Natural killer cell treated with Interleukin-12 subunit alpha and Interleukin-12 subunit beta and Interleukin-15 and Interleukin-18, amount 100 ng/mL, for 72 hours (primary cell): ENCODE results near the gene KSR2. TPM values are rescaled to one million over a fixed set of nuclear protein-coding genes. Genes with fewer than 3 reads are reported as not detected.

ENCODE experiments used
- ATAC-seq, 2 donors: fragments of 150-1000 bp; cut with Tn5 transposase in 1 of 2; sonication (Bioruptor Pico), chemical (Tn5 transposase) in 1 of 2; 2 replicates each; pipeline ENCODE4 v1.10.0; 2021
- DNase-seq: peaks from one replicate; pipeline ENCODE4 v3.0.0; 2022; ENCODE audit warnings: low spot score
- H3K27ac Mint-ChIP-seq, 2 donors: 1 replicate in 1 of 2; 2 replicates in 1 of 2; pipeline ENCODE4 v1.8.0; 2022; ENCODE audit warnings: mixed read lengths in 2 of 2, mild to moderate bottlenecking in 1 of 2, moderate library complexity in 1 of 2
- H3K27me3 Mint-ChIP-seq, 2 donors: 1 replicate in 1 of 2; 2 replicates in 1 of 2; pipeline ENCODE4 v1.8.0; 2022; ENCODE audit warnings: mixed read lengths in 2 of 2
- H3K36me3 Mint-ChIP-seq: one replicate; pipeline ENCODE4 v1.8.0; 2022; ENCODE audit warnings: mixed read lengths
- H3K4me1 Mint-ChIP-seq, 2 donors: 1 replicate in 1 of 2; 2 replicates in 1 of 2; pipeline ENCODE4 v1.8.0; 2022; ENCODE audit warnings: low read depth in 2 of 2, mixed read lengths in 2 of 2, mild to moderate bottlenecking in 1 of 2
- H3K4me3 Mint-ChIP-seq: one replicate; pipeline ENCODE4 v1.8.0; 2022; ENCODE audit warnings: mixed read lengths
- H3K9me3 Mint-ChIP-seq: 2 replicates; pipeline ENCODE4 v1.8.0; 2022; ENCODE audit warnings: mixed read lengths
- total RNA-seq, 2 donors: library from RNA; stranded (reverse); gene quantifications; one replicate each; pipeline ENCODE4 v1.2.3, GENCODE V29; 2022

KSR2 gene
- total RNA-seq, 2 donors from 2014 or later: not detected

GRCh38 chr12:117933545-117933944, 35.2 kb downstream of the KSR2 start:
- no peaks in the 10 kb centered on the region for H3K4me1 Mint-ChIP-seq
- H3K4me3 Mint-ChIP-seq: no peak overlapping the region
- DNase-seq (no peak), ATAC-seq (no peak)
- H3K27ac Mint-ChIP-seq: no peak overlapping the region
- no peaks in the 10 kb centered on the region for H3K36me3 Mint-ChIP-seq
- no peaks in the 10 kb centered on the region for H3K27me3 Mint-ChIP-seq
- H3K9me3 Mint-ChIP-seq: no peaks in the 10 kb centered on the region

- Mint-ChIP-seq H3K9me3 (no peaks in the 10 kb centered on the region), H3K36me3 (no peaks in the 10 kb centered on the region), H3K4me1 (no peaks in the 10 kb centered on the region), H3K27me3 (peaks cover 15 to 29% of the 10 kb centered on the region in 2 donors), H3K27ac (no peak overlapping the region), H3K4me3 (no peak overlapping the region)
- DNase-seq: no peak
- ATAC-seq: no peak
Observed at GRCh38 chr12:117926391-117926899, 42.3 kb downstream of the KSR2 start.

- Mint-ChIP-seq H3K27ac (no peak overlapping the region), H3K27me3 (peaks cover 17 to 31% of the 10 kb centered on the region in 2 donors), H3K36me3 (no peaks in the 10 kb centered on the region), H3K4me3 (no peak overlapping the region), H3K9me3 (no peaks in the 10 kb centered on the region), H3K4me1 (no peaks in the 10 kb centered on the region)
- DNase-seq (no peak), ATAC-seq (no peak)
Observed at GRCh38 chr12:117921929-117922777, 46.6 kb downstream of the KSR2 start.

- ATAC-seq (no peak), DNase-seq (no peak)
- Mint-ChIP-seq H3K4me1 (no peaks in the 10 kb centered on the region), H3K27me3 (peaks cover 13 to 25% of the 10 kb centered on the region in 2 donors), H3K27ac (no peak overlapping the region), H3K9me3 (no peaks in the 10 kb centered on the region), H3K4me3 (no peak overlapping the region), H3K36me3 (no peaks in the 10 kb centered on the region)
Observed at GRCh38 chr12:117919479-117919878, 49.3 kb downstream of the KSR2 start.

- ATAC-seq (no peak), DNase-seq (no peak)
- H3K4me3 Mint-ChIP-seq: no peak overlapping the region
Observed at GRCh38 chr12:117914686-117915085, 54.1 kb downstream of the KSR2 start.

GRCh38 chr12:117912756-117913155, 56.0 kb downstream of the KSR2 start:
- Mint-ChIP-seq H3K36me3 (peaks cover 12% of the 10 kb centered on the region), H3K27me3 (peaks cover 9 to 25% of the 10 kb centered on the region in 2 donors), H3K9me3 (peaks cover 5% of the 10 kb centered on the region), H3K27ac (no peak overlapping the region), H3K4me3 (no peak overlapping the region), H3K4me1 (no peaks in the 10 kb centered on the region)
- no peak for DNase-seq
- ATAC-seq: no peak

More at GRCh38 chr12:117914686-117915085, 54.1 kb downstream of the KSR2 start:
- Mint-ChIP-seq H3K9me3 (peaks cover 5% of the 10 kb centered on the region), H3K36me3 (peaks cover 12% of the 10 kb centered on the region), H3K27ac (no peak overlapping the region), H3K27me3 (peaks cover 2 to 25% of the 10 kb centered on the region in 2 donors), H3K4me1 (no peaks in the 10 kb centered on the region)

GRCh38 chr12:117908411-117908810, 60.4 kb downstream of the KSR2 start:
- no peaks in the 10 kb centered on the region for H3K4me1 Mint-ChIP-seq
- no peak overlapping the region for H3K4me3 Mint-ChIP-seq
- H3K36me3 Mint-ChIP-seq: peaks cover 12% of the 10 kb centered on the region
- H3K27me3 Mint-ChIP-seq: peaks cover 9 to 23% of the 10 kb centered on the region in 2 donors
- ATAC-seq (no peak), DNase-seq (no peak)
- H3K9me3 Mint-ChIP-seq: peaks cover 5% of the 10 kb centered on the region
- H3K27ac Mint-ChIP-seq: no peak overlapping the region

GRCh38 chr12:117907108-117907689, 61.6 kb downstream of the KSR2 start:
- DNase-seq (no peak), ATAC-seq (no peak)
- peaks cover 12% of the 10 kb centered on the region for H3K36me3 Mint-ChIP-seq
- peaks cover 9 to 15% of the 10 kb centered on the region in 2 donors for H3K27me3 Mint-ChIP-seq
- no peak overlapping the region for H3K27ac Mint-ChIP-seq
- H3K4me3 Mint-ChIP-seq: no peak overlapping the region
- H3K4me1 Mint-ChIP-seq: no peaks in the 10 kb centered on the region
- peaks cover 5% of the 10 kb centered on the region for H3K9me3 Mint-ChIP-seq

GRCh38 chr12:117904051-117904450, 64.7 kb downstream of the KSR2 start:
- no peak for ATAC-seq
- peaks cover 4% of the 10 kb centered on the region for H3K9me3 Mint-ChIP-seq

GRCh38 chr12:117903110-117903840, 65.5 kb downstream of the KSR2 start:
- DNase-seq (no peak), ATAC-seq (no peak)
- no peak overlapping the region for H3K27ac Mint-ChIP-seq
- H3K9me3 Mint-ChIP-seq: peaks cover 4% of the 10 kb centered on the region
- no peaks in the 10 kb centered on the region for H3K4me1 Mint-ChIP-seq
- H3K4me3 Mint-ChIP-seq: no peak overlapping the region
- H3K36me3 Mint-ChIP-seq: no peaks in the 10 kb centered on the region
- peaks cover 0 to under 1% of the 10 kb centered on the region in 2 donors for H3K27me3 Mint-ChIP-seq

More at GRCh38 chr12:117904051-117904450, 64.7 kb downstream of the KSR2 start:
- H3K4me1 Mint-ChIP-seq: no peaks in the 10 kb centered on the region
- no peaks in the 10 kb centered on the region for H3K36me3 Mint-ChIP-seq
- H3K27ac Mint-ChIP-seq: no peak overlapping the region
- no peak for DNase-seq
- no peak overlapping the region for H3K4me3 Mint-ChIP-seq
- peaks cover 0 to 3% of the 10 kb centered on the region in 2 donors for H3K27me3 Mint-ChIP-seq

- Mint-ChIP-seq H3K9me3 (peaks cover 4% of the 10 kb centered on the region), H3K4me1 (no peaks in the 10 kb centered on the region), H3K27me3 (no peaks in the 10 kb centered on the region), H3K27ac (no peak overlapping the region), H3K36me3 (no peaks in the 10 kb centered on the region), H3K4me3 (no peak overlapping the region)
- no peak for DNase-seq
- no peak for ATAC-seq
Observed at GRCh38 chr12:117901631-117902030, 67.2 kb downstream of the KSR2 start.

GRCh38 chr12:117900561-117900960, 68.2 kb downstream of the KSR2 start:
- peaks cover 0 to 2% of the 10 kb centered on the region in 2 donors for H3K27me3 Mint-ChIP-seq
- no peak for ATAC-seq
- H3K9me3 Mint-ChIP-seq: peaks cover 4% of the 10 kb centered on the region
- no peaks in the 10 kb centered on the region for H3K36me3 Mint-ChIP-seq
- no peak for DNase-seq
- H3K4me1 Mint-ChIP-seq: no peaks in the 10 kb centered on the region
- H3K27ac Mint-ChIP-seq: no peak overlapping the region
- H3K4me3 Mint-ChIP-seq: no peak overlapping the region

- no peak overlapping the region for H3K4me3 Mint-ChIP-seq
- no peaks in the 10 kb centered on the region for H3K4me1 Mint-ChIP-seq
- H3K27me3 Mint-ChIP-seq: peaks cover 0 to 2% of the 10 kb centered on the region in 2 donors
- H3K36me3 Mint-ChIP-seq: no peaks in the 10 kb centered on the region
- H3K27ac Mint-ChIP-seq: no peak overlapping the region
- H3K9me3 Mint-ChIP-seq: peaks cover 4% of the 10 kb centered on the region
- no peak for ATAC-seq
- no peak for DNase-seq
Observed at GRCh38 chr12:117897372-117898161, 71.2 kb downstream of the KSR2 start.
